Superior temporal gyrus (tissue), 1 donor: ENCODE measurements around the gene ST8SIA2.

Source experiments
- DNase-seq: peaks from one replicate; pipeline ENCODE4 v3.0.0-alpha.2; 2016; ENCODE audit errors: extremely low spot score

Gene ST8SIA2

DNA sequence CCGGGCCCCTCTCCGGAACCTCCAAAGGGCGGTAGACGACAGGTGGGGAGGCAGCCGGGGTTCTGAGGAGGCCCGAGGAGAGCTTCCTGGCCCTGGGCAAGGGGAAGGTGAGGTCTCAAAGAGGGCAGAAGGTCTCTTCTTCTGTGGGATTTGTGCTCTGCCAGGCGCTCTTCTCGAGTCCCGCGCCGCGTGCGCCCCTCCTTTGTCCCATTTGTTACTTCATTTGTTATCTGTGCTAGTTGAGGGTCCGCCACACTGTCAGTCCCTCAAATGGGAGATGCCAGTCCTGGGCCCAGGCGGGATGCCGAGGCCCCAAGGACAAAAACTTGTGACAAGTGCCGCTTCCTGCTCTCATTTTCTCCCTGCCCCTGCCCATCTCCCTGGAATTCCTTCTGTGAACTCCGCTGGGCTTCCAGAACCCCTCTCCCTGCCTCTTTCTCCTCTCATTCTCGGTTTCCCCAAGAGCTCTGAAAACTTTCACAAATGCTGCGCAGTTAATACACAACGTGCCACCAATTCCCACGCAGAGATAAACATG, 1.5 kb downstream of the ST8SIA2 start:
- DNase-seq: no peak

DNA sequence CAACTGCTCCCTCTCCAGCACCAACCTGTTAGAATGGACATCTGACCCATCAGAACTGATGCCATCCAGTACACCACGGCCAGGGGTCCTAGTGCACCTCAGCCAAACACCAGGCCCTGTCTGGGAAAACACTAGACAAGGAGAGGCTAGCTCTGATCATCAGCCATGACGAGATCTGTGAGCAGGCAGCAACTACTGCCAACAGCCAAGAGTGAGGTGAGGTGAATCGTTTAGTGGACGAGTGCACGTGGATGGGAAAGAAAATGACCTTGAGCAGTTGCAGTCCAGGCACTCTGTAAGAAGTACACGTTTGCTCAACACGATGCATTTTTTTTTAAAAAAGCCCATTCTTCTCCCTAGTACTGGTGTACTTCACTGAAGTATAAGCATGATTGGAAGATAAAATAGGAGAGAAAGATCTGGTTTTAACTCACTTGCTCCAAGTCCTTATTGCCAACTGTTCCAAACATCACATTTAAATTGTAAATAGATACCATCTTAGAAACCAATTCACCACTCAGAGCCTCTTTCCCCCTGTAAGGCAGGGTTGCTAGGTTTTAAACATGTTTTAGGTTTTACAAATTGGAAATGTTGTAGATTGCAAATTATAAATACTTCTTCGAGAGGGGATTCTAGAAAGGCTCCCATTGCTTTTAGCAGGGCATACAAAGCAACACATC, 5.7 kb downstream of the ST8SIA2 start:
- no peak for DNase-seq

DNA sequence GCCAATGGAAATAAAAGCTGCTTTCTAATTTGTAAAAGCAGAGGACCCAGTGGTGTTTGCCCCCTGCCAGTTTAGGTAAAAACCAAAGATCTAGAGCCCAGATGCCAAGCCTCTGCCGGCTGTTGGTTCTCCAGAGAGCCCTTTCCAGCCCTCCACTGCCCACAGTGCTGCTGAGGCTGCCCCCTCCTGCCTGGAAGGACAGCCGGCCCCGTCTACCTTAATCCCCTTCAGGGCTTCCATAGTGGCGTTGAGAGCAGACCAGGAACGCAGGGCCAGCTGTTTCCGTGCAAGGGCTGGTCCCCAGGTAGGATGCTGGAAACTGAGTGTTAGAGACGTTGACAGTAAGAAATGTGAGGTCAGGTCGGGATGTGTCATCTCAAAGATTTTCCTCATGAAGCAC, 6.9 kb downstream of the ST8SIA2 start:
- no peak for DNase-seq

DNA sequence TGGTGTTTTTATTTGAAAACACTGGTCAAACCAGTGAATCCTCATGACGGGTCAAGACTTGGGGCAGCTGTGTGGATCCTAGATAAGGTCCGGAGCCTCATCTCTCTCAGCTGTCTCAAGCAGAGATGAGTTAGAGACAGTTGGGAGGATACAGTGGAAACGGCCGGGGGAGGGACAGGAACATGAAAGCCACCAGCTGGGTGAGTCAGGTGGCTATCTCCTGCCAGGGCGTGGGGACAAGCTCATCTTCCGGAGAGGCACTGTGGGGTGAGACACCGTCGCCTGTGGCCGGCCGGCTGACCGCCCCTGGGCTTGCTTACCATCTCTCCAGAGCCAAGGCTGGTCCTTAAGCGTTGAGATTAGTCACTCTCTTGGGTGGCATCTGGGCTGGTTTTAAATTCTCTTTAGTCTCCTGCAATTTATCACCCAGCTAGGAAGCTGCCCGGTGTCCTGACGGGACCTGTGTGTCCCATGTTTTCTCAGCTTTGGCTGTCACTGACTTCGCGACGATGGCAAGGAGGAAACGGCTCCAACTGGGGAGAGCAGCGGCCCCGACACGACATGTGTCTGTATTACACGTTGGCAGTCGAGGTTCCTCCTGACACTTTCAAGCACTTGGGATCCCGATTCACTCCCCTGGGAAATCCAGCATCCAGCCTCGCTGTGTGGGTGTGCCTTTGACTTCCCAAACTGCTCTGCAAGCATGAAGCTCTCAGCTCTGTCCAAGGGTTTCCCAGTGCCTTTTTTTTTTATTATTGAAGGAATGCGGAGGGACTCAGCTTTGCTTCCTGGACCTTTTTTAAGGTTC, 7.5 kb downstream of the ST8SIA2 start:
- no peak for DNase-seq

- no peak for DNase-seq
Observed at GRCh38 chr15:92402751-92403150, 9.1 kb downstream of the ST8SIA2 start.

DNA sequence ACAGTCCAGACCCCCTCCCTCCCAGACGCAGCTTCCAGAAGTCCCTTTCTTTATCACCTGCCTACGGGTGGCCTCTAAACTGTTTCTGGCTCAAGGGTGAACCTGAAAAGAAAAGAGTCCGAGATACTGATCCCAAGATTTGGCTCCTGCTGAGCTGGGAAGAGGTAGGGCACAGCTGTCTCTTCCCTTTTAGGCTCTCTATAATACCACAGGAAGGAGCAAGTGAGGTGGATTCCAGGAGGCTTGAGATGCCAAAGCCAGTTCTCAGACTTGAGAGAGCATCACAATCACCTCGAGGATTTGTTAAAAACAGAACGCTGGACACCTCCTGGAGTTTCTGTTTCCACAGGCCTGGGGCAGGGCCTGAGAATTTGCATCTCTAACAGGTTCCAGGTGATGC, 12.3 kb downstream of the ST8SIA2 start:
- DNase-seq: no peak

DNA sequence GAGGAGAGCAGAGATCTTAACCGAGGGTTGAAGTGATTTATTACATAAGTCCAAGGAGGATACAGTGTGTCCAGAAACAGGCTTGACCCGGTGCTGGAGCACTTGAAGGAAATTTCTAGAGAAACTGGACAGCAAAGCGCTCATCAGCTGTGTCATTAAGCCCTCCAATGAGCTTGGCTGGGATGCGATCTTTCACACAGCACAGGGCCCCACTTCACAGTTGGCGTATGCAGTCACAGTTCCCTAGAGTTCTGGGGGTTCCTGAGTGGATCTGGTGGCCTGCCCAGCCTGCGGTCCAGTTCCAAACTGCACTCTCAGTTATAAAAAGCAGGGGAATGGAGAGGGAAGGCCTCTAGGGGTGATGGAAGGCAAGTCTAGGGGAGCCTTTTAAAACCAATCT, 13.6 kb downstream of the ST8SIA2 start:
- no peak for DNase-seq

- no peak for DNase-seq
Observed at GRCh38 chr15:92407916-92408315, 14.2 kb downstream of the ST8SIA2 start.

- no peak for DNase-seq
Observed at GRCh38 chr15:92409006-92409405, 15.3 kb downstream of the ST8SIA2 start.

DNA sequence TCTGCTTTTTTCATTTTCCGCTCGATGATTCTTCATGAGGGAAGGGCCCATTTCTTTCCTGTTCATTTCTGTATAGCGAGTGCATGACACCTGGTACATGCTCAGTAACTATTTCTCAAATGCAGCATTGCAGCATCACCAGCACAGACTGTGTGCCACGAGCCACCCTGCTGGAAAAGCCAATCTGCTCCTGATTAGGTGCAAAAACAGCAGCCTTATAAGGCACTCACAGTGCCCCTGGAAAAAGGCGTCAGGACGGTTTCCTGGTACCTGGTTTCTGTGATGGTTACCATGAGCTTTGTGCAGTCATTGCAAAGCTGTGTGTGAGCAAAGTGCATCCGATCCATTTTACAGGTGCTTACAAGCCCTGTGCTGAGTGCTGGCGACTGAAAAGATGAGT, 15.8 kb downstream of the ST8SIA2 start:
- DNase-seq: no peak

GRCh38 chr15:92410537-92410936, 16.9 kb downstream of the ST8SIA2 start:
- DNase-seq: no peak

GRCh38 chr15:92411256-92411655, 17.6 kb downstream of the ST8SIA2 start:
- DNase-seq: no peak

DNA sequence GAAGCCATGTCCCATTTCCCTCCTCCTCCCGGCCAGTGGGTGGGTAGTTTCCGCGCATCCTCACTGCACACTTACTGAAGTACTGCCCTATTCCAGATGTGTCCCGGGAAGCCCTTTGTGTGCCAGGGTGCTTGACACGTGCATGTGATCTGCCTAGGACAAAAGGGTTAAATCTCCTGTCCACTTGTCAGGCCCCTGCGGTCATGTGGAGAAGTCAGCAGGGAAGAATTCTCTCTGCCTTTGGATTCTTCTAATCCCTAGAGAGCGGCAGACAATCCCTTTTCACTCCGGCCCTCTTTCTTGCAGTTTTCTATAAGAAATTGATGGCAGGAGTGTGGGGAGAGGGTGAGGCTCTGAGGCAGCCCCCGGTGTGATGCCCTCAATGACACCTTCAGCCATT, 19.8 kb downstream of the ST8SIA2 start:
- no peak for DNase-seq

- DNase-seq: no peak
Observed at GRCh38 chr15:92415639-92416297, 22.1 kb downstream of the ST8SIA2 start.

DNA sequence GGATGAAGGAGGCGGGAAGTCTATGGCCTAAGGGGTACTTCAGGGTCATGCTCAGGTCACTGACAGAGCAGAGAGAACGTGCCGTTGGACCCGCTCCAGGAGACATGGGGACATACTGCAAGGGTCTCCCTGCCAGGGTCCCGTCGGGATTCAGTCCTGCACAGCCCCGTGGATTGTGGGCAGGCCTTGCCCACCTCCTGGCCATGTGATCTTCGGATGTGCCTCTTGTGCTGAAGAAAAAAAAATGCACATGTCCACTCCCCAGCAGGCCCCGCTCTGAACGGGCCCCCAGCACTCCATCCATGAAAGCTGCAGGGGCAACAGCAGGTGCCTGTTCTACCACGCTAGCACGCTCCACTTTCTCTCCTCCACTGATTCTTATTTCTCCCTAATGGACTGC, 22.9 kb downstream of the ST8SIA2 start:
- no peak for DNase-seq

DNA sequence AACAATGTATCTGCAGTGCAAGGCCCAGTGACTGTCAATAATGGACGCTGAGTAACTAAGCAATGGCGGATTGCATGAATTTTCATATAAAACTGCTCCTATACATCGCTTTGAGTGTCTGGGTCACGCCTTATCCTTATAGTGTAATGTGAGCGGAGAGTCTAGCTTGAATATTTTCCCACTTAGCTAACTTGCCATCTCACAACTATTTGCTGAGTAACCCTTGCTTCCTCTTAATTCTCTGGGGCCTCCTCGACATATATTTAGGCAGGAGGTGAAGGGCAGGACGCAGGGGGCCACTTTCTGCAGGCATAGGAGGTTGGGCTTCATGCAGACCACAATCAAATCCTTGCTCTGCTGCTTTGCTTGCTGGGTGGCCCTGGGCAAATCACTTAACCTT, 24.0 kb downstream of the ST8SIA2 start:
- DNase-seq: no peak

DNA sequence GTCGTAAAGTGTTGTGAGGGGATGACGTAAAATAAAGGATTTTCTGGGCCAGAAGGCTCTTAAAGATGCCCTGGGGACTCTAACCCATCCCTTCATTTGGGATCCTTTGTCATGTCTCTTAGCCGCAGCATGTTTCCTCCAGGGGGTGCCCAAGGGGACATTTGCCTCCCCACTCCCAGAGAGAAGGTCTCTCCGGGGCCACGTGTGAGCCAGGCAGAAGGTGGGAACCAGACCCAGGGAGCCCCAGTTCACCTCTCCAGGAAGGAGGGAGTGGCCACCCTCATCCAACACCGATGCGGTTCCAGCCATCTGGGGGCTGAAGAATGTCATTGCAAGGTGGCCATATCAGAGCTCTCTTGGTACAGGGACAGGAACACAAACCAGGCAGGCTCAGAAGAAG, 25.2 kb downstream of the ST8SIA2 start:
- DNase-seq: no peak

DNA sequence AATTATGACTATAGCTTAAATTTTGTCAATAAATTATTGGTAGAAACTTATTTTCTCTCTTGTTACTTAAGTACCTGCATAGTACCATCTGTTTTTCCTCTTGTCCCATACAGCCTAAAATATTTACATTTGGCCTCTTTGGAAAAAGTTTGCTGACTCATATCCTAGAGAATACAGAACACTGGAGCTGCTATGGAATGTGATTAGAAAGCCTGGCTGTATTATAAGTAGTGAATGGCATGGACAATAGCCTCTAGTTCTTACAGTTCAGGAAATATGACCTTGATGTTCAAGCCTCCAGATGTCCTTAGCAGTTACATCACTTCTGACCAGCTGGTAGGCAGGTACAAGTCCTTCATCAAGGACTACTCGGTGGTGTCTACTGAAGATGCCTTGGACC, 28.3 kb downstream of the ST8SIA2 start:
- DNase-seq: no peak

- no peak for DNase-seq
Observed at GRCh38 chr15:92425578-92426225, 32.0 kb downstream of the ST8SIA2 start.

DNA sequence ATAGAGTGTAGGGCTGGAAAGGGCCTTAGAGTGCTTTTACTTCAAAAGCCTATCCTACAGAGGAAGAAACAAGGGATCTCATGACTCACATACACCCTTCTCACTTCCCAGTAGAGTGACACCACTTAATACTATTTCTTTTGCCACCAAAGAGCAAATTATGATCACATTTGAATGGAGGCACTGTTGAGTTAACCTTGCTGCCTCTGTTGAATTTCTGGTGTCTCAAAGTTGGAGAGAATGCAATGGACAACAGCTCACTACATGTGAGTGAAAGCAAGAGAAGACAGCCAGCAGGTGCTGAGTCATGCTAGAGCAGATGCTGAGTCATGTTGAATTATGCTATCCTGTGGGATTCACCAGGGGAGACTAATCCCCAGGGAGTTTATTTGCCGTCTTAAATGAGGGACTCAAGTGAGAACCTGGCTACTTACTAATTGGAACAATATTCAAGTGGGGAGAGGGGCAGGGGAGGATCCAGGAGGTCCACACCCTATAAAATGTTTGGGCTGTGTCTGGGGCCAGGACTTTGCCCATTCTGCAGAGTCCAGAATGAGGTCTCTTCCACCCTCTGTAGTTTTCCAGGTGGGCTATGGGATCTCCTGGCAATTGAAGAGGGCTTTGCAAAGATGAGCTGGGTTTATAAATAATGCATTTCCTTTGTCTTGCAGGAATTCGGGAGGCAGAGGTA, 35.8 kb downstream of the ST8SIA2 start:
- DNase-seq: no peak

- DNase-seq: no peak
Observed at GRCh38 chr15:92430069-92430440, 36.4 kb downstream of the ST8SIA2 start.

DNA sequence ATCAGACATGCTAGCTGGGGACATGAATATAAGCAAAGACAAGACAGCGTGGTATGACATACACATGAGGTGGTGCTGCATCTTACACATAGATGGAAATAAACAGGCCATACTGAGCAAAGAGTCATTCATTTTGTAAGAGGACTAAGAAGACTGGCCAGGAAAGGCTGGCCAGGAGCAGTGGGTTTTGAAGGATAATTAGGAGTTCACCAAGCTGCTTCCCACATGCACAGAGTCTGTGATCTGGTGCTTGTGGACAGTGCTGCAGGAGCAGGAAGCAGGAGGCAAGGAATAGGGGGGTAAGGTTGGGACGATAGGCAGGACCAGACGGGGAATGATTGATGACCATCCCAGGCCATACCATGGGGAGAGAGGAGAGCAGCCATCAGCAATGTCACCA, 41.5 kb downstream of the ST8SIA2 start:
- DNase-seq: no peak
